AG09309 (cell line): ENCODE measurements around the gene GPR179.

Experiments
- DNase-seq: peaks from one replicate; pipeline ENCODE4 v3.0.0-alpha.2; 2010; ENCODE audit warnings: low read depth
- H3K4me3 ChIP-seq: 2 replicates; pipeline ENCODE4 v1.5.1; 2011; ENCODE audit warnings: mild to moderate bottlenecking, low read depth, low read length, moderate library complexity; ENCODE audit not compliant: control insufficient read depth
- CTCF ChIP-seq: IDR thresholded peaks from 2 replicates; pipeline ENCODE4 v1.5.1; 2011; ENCODE audit warnings: mild to moderate bottlenecking, low read depth, low read length, inconsistent platforms; ENCODE audit not compliant: insufficient read depth, control insufficient read depth; ENCODE audit errors: missing control alignments

GPR179 gene

GRCh38 chr17:38336838-38337237 lies 6.9 kb downstream of the GPR179 start:
- H3K4me3 ChIP-seq: no peak overlapping the region
- DNase-seq: no peak
- no peak for TF ChIP-seq CTCF

GRCh38 chr17:38334480-38335364 lies 9.0 kb downstream of the GPR179 start:
- no peak for TF ChIP-seq CTCF
- DNase-seq: no peak
- no peak overlapping the region for H3K4me3 ChIP-seq

GRCh38 chr17:38333635-38334295 lies 10.0 kb downstream of the GPR179 start:
- no peak for DNase-seq
- no peak overlapping the region for H3K4me3 ChIP-seq
- TF ChIP-seq CTCF: peak; percentile 70

- no peak for DNase-seq
- TF ChIP-seq CTCF: no peak
- no peak overlapping the region for H3K4me3 ChIP-seq
Measured at GRCh38 chr17:38332735-38333134, 11.0 kb downstream of the GPR179 start.

GRCh38 chr17:38330941-38331411 lies 12.8 kb downstream of the GPR179 start:
- no peak for DNase-seq
- no peak for TF ChIP-seq CTCF
- no peak overlapping the region for H3K4me3 ChIP-seq

- no peak overlapping the region for H3K4me3 ChIP-seq
- no peak for DNase-seq
- TF ChIP-seq CTCF: no peak
Measured at GRCh38 chr17:38329808-38330730, 13.7 kb downstream of the GPR179 start.
